HG03571 (cell line): ENCODE results near the gene NYAP2.

Experiments
- ATAC-seq: cut with Tn5 transposase; IDR thresholded peaks from one replicate; pipeline ENCODE4 v1.9.1; 2021; ENCODE audit not compliant: unreplicated experiment

Gene NYAP2

DNA sequence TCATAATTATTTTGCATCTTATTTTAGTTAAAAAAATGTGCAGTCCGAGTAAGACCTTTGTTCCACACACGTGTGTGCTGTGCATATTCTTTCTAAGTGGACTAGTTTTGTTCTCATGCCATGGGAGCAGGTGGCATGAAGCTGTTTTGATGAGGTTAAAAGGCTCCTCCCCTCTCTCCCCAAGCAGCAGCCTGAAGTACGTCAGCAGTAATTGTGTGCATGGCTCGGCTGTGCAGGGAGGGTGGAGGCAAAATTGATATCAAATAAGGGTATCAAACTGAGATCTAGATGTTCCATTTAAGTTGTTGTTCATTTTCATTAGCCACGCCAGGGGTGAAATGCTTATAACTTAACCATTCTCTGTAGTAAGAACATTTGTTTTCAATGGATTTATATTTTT is at the start of gene NYAP2:
NYAP2 (plus strand) TSS at position 207 of the 400 bp plus-strand sequence. CDS start 9,171 bp downstream, outside the sequence.
- ATAC-seq, result no peak

GRCh38 chr2:225353579-225354085 is 45.9 kb upstream of the NYAP2 start:
- ATAC-seq, result no peak

- no peak for ATAC-seq
These were observed 45.2 kb upstream of the NYAP2 start for GRCh38 chr2:225354281-225354774.

DNA sequence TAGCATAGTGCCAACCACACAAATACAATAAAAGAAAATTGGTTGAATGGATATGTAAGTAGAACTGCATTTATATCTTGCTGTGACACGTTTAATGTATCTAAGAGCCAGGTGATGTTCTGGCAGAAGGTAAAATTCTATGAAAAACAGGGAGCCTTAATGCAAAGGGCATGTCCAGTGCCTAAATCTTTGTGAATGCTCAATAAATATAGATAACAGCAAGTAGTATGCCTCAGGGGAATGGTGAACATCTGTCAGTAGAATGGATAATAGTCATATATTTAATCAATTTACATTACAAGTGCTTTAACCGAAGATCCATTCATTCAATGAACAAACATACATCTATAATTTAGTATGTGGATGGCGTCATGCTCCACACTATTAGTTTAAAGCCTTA is 43.7 kb upstream of the NYAP2 start:
- no peak for ATAC-seq

DNA sequence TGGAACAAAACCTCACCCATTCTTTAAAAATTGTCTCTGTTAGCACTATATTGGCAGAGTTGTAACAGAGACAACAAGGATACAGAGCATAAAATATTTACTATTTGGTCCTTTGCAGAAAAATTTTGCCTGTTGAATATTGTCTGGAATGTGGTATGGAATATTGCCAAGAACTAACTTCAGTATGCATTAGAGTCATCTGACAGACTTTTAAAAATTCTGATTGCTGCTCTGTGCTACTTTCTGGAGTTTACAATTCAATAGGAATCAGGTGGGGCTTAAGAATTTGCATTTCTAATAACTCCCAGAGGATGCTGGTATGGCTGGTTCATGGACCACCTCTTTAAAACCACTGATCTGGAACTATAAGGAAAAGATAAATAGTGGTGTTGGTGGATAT is 32.8 kb upstream of the NYAP2 start:
- ATAC-seq, result no peak

DNA sequence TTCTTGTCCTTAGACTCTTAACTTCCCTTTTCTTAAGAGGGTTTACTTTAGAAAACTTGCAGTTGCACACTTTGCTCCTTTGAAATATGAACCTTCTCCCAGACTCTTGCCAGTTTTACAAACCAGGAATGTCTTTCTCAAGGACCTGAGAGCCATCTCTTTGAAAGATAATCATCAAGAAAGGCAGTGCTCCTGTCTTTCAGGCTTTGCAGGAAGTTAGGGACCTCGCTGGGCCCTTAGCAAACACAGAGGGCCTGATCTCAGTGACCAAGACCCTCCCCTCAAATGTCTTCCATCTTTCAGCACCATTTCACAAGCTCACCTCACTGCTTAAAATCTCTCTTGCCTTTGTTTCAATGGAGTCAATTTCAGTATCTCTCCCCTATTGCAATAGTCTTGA is 32.0 kb upstream of the NYAP2 start:
- ATAC-seq, result no peak

- ATAC-seq, result no peak
These were observed 20.5 kb upstream of the NYAP2 start for GRCh38 chr2:225378984-225379383.

DNA sequence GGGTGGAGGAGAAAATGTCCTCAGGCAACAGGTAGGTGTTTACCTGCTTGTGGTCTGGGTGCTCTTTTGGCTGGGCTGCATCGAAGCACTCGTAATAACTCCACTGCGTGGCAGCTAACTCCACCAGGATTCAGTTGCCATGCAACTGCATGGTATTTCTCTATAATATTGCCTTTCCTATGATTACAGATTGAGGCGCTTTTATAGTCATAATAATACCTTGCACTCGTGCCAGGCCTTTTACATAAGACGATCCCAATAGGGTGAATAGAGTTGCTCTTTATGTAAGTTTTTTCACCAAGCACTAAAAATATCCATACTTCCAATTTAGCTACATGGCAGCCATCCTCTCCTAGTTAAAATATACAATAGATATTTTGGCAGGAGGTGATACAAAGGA is 19.7 kb upstream of the NYAP2 start:
- ATAC-seq, result no peak

DNA sequence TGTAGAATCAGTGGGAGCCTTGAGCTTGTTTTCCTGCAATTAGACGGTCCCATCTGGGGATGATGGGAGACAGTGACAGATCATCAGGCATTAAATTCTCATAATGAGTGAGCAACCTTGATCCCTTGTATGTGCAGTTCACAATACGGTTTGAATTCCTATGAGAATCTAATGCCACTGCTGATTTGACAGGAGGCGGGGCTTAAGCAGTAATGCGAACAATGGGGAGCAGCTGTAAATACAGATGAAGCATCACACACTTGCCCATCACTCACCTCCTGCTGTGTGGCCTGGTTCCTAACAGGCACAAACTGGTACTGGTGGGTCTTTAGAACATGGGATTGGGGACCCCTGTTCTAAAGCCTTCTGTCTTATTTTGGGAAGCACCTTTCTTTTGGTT is 17.9 kb upstream of the NYAP2 start:
- ATAC-seq, result no peak

GRCh38 chr2:225398372-225398771 is 1.1 kb upstream of the NYAP2 start:
- ATAC-seq, result no peak

DNA sequence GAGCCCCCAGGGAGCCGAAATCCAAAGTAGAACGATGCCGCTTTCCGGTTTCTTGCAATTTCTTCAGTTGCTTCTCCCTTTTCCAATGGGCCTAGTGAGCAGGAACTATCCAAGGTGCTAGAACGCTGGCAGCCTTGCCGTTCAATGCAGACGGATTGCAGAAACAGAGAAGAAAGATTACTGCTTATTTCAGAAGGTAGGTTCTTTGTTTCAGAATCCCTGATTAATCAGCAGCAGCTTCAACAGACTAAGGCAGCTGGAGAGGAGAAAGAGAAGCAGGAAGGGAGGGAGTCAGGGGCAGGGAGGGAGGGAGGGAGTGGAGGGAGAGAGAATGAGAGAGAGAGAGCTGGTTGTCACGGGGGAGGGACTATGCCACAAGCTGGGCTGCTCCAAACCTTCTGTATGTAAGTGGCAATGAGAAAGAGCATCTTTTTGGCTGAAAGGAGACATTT is 576 bp downstream of the NYAP2 start:
- no peak for ATAC-seq

GRCh38 chr2:225400546-225401400 is 1.3 kb downstream of the NYAP2 start:
- no peak for ATAC-seq

GRCh38 chr2:225402210-225402776 is 2.8 kb downstream of the NYAP2 start:
- no peak for ATAC-seq

DNA sequence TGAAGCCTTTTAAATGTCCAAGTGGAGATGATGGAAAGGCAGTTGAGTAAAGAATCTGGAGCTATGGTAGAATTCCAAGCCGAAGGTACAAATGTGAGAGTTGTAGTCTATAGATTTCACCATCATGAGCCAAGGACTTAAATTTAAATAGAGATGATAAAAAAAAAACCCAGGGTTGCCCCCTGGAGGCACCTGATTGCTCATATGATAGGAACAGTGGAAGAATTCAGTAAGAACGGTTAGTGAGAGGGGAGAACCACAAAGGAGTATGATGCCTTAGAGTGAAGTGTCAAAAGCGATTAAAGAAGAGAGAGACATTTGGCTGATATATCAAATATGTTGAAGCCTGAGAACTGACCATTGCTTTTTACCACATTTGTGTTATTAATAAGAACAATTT is 11.9 kb downstream of the NYAP2 start:
- ATAC-seq, result no peak

GRCh38 chr2:225413786-225414185 is 14.3 kb downstream of the NYAP2 start:
- no peak for ATAC-seq

DNA sequence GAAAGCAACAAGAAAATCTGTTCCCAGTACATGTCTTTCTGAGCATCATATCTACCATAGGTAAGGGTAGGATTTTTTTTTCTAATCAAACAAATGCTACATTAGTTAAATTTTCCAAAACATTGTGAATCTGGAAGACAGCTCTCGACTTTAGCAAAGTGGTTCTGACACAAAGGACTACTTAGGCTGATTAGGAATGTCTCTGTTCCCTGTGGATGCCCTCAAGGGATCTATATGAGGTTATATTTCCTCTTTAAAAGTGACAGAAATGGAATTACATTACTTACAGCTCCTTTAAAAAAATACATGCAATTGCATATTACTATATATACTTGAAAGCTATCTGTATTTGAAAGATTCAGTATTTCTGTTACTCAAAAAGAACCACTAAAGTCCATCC is 15.4 kb downstream of the NYAP2 start:
- ATAC-seq, result no peak

- no peak for ATAC-seq
These were observed 15.8 kb downstream of the NYAP2 start for GRCh38 chr2:225415341-225415740.

DNA sequence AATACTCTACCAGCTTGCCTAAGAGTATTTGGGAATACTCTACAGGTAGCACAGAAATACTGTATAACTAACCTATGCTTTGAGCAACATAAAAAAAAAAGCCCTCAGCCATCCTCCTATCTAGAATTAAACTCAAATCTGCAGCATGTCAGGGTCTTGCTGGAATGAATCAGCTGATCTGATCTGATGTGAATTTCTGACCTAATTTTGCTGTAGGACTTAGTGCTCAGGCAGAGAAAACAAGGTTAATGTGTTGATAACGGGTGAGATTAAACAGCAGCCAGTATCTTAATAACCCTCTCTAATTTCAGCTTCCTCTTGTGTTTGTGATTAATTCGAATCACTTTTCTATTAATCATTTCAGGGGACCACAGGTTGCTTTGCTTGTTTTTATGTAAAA is 16.3 kb downstream of the NYAP2 start:
- no peak for ATAC-seq

DNA sequence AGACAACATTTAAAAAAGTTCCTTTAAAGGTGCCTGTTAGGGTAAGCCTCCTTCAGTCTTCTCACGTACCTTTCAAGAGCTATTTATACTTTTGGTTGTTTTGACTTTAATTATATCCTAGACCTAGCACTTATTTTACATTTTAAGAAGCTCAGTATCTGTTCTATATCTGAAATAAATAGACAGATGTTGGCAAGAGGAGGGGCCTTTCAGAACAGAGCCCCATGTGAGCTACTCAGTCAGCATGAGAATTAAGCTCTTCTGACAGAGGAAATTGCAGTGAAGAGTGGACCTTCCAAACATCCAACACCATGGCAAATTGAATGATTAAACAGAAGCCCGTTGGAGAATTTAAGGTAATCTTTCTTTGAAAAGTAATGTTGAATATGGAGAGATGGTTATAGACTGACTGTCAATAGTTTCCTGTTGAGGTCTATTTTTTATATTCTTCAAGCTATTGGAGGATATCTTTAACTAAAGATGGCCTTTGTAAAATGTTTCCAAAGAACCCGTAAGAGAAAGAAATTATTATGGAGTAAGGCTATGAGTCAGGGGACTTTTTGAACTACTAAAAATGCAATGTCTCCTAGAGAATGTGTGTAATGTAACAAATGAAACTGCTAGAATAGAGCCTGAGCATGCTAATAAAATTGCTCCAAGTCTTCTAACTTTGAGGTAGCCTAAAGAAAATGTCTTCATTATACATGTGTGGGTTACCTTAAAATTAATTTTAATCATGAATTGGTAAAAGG is 17.3 kb downstream of the NYAP2 start:
- ATAC-seq, result no peak

GRCh38 chr2:225419033-225419432 is 19.5 kb downstream of the NYAP2 start:
- no peak for ATAC-seq

DNA sequence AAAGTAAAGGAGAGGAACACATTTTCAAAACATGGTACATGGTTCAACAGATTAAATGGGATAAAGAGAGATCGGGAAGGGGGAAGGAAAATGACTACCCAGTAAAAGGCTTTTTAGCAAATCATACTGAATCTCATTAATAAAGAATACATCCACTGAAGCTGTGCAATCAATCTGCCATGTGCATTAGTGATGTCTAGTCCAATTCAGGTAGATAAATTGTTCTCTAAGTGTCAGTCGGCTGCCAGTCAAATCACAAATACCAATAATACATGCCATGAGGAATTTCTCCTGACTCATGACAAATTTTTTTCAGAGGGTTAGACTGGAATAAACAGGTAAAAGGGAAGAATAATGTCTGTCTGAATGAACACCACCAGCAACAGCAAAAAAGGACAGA is 22.6 kb downstream of the NYAP2 start:
- no peak for ATAC-seq
